ENCODE results near the gene CUL7.
"Not testable (repeated sequence)": the region's sequence is repeated elsewhere in the genome, so short reads cannot be mapped to it uniquely, and the experiment has no call there.

Gene CUL7

DNA sequence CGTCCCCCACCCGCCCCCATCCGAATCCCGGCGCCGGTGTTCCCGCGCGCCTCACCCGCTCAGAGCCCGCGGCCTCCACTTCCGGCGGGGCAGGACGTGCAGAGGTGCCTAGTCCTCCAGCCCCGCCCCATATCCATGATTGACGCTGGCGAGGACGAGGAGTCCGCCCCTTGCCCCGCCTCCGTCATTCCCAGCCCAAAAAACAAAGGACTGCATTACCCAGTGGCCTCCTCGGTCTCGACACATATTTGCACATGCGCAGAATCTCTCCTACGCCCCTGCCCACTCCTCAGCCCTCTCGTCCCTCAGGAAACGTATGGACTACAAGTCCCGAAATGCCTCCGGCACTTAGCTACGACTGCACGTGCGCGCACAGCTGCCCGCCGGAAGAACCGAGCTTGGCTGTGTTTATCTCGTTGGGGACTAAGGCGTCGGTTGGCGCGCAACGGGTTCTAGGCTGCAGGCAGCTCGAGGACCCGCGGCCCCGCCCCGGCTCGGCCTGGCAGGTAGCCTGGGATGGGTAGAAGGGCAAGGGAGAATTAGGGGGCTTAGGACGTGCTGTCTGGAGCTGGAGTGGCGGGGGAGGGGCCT lies 39.7 kb downstream of the CUL7 start, which contains the start of the genes KLHDC3 and MEA1:
Gene KLHDC3 (plus strand): TSS at position 407 of the 591 bp plus-strand sequence. CDS start 2,944 bp downstream, outside the sequence.
Gene MEA1 (minus strand): TSS at position 104 of the 591 bp plus-strand sequence. CDS start 133 bp downstream, outside the sequence.
- DNase-seq, result peak; percentile 99

GRCh38 chr6:43013097-43013842 lies 40.4 kb downstream of the CUL7 start:
- DNase-seq, result no peak

GRCh38 chr6:43012364-43012763 lies 41.3 kb downstream of the CUL7 start:
- no peak for DNase-seq

- no peak for DNase-seq
Observed at GRCh38 chr6:43011207-43011606, 42.4 kb downstream of the CUL7 start.

DNA sequence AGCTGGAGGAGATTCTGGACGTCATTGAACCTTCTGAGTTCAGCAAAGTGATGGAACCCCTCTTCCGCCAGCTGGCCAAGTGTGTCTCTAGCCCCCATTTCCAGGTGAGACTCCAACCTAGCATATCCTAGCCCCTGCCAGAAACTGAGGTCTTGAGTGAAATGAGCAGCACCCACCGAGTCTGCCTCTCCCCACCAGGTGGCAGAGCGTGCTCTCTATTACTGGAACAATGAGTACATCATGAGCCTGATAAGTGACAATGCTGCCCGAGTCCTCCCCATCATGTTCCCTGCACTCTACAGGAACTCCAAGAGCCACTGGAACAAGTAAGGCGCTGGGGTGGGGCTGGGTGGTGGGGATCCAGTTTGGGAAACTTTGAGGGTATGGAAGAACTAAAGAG lies 44.5 kb downstream of the CUL7 start:
- peak; percentile 34 for DNase-seq

GRCh38 chr6:43007126-43007525 lies 46.5 kb downstream of the CUL7 start:
- no peak for DNase-seq

GRCh38 chr6:43006251-43006650 lies 47.4 kb downstream of the CUL7 start:
- no peak for DNase-seq

- DNase-seq, result no peak
Observed at GRCh38 chr6:43005844-43006243, 47.8 kb downstream of the CUL7 start.

GRCh38 chr6:43001843-43002242 lies 51.8 kb downstream of the CUL7 start:
- no peak for DNase-seq

DNA sequence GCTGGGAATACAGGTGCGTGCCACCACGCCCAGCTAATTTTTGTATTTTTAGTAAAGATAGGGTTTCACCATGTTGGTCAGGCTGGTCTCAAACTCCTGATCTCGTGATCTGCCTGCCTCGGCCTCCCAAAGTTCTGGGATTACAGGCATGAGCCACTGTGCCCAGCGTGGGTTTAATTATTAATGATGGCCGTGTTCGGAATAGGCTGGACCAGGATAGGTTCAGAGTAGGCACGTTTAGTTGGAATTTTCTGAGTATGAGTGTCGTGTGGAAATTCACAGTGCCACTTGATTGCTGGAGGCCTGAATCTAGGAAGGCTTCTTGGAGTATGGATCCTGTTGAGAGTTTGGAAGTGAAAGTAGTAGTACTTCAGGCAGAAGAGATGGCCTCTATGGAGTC lies 55.4 kb downstream of the CUL7 start:
- DNase-seq, result not testable (repeated sequence)

DNA sequence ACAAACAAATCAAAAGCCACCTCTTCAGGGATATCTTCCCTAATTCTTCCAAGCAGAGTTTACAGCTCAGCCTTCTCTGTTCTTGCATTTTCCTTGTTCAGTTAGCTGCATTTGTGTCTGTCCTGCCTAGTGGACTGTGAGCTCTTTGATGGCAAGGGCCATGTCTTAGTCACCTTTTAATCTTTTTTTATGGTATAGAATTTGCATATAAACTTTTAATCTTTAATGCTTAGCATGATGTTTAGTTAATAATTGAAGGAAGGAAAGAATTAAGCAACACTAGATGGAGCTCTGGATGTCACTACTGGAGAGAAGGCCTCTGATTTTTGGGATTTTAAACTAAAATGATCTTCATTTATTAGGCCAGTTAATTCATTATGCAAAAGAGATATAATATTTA lies 57.1 kb downstream of the CUL7 start:
- DNase-seq, result no peak

DNA sequence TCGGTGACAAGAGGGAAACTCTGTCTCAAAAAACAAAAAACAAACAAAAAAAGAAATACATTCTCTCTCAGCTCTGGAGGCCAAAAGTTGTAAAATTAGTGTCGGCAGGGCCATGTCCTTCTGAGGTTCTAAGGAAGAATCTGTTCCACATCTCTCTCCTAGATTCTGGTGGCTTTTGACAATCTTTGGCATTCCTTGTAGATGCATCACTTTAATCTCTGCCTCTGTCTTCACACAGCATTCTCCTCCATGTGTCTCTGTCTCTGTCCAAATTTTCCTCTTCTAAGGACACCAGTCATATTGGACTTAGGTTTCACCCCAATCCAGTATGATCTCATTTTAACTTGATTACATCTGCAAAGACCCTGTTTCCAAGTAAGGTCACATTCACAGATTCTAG lies 60.2 kb downstream of the CUL7 start:
- no peak for DNase-seq

GRCh38 chr6:42989923-42990322 lies 63.7 kb downstream of the CUL7 start:
- DNase-seq, result no peak

DNA sequence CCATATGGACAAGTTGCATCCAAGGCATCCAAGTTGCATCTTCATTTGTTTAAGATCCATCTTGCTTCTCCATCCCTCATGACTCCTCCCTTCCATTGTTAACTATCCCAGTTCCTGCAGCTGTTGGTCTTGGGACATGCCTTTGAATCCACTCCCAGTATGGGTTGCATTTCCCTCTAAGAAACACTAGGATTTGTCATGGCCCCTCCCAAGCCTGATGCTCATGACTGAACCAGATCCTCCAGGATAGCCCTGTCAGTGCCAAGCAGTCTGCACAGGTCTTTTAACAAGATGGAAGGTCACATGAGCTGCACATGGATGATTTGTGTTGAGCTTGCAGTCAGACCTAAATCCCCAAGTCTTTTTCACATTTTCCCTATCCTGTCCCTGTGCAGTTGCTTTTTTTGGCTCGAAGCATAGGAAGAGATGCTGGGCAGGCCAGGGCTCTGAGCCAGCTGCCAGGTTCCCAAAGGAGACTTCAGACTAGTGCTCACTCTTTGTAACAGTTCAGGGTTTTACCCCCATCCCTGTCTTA lies 65.1 kb downstream of the CUL7 start:
- no peak for DNase-seq

Measured in activated naive CD4-positive, alpha-beta T cell treated with Interleukin-2 at 50 U/mL for 16 hours (primary cell).